NCI-H1436 (cell line): ENCODE results near the gene MEGF6.

Experiments used
- DNase-seq: peaks from one replicate; lab custom pipeline; 2025; lab: John Stamatoyannopoulos, UW

The MEGF6 gene

GRCh38 chr1:3644273-3644672, 33.0 kb upstream of the MEGF6 start:
- DNase-seq: no peak

- DNase-seq: no peak
These were observed 31.8 kb upstream of the MEGF6 start for GRCh38 chr1:3642919-3643675.

GRCh38 chr1:3641816-3642215, 30.5 kb upstream of the MEGF6 start:
- DNase-seq: no peak

GRCh38 chr1:3641046-3641760, 29.9 kb upstream of the MEGF6 start:
- DNase-seq: no peak

- no peak for DNase-seq
These were observed 29.0 kb upstream of the MEGF6 start for GRCh38 chr1:3640121-3640837.

DNA sequence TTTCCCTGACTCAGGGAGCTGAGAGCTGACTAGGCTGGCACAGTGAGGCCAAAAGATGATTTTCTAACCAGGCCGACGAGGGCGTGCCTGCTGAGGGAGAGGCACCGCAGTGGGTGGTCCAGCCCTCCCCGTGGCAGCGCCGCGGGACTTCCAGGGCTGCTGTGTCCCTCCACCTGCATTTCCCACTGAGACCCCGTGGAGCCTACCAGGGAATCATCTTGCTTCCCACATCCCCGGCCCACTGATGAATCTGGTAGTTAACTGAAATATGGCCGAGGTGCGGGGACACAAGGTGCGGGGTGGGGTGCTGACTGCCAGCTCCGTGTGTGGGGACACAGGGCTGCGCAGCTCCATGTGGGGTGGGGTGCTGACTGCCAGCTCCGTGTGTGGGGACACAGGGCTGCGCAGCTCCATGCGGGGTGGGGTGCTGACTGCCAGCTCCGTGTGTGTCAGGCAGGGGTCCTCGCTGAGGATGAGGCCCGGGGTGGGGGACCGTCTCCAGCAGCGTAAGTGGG, 28.1 kb upstream of the MEGF6 start:
- no peak for DNase-seq

GRCh38 chr1:3638676-3639075, 27.4 kb upstream of the MEGF6 start:
- DNase-seq: no peak

- DNase-seq: no peak
These were observed 26.7 kb upstream of the MEGF6 start for GRCh38 chr1:3638027-3638426.

DNA sequence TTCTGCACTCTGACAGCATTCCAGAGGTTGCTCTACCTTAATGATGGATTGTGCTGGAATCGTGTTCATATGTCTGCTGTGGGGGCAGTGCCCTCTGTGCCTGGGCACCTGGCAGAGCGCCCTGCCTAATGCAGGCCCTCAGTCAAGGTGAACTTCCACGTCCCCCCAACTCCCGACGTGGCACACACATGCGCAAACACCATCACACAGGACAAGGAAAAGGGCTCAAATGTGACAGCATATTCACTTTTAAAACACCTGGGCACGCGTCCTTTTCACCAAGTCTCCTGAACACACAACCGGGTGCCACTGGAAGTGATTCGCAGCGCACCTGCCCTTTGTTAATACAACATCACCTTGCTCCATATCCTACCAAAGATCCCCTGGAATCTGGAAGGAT, 25.2 kb upstream of the MEGF6 start:
- no peak for DNase-seq

DNA sequence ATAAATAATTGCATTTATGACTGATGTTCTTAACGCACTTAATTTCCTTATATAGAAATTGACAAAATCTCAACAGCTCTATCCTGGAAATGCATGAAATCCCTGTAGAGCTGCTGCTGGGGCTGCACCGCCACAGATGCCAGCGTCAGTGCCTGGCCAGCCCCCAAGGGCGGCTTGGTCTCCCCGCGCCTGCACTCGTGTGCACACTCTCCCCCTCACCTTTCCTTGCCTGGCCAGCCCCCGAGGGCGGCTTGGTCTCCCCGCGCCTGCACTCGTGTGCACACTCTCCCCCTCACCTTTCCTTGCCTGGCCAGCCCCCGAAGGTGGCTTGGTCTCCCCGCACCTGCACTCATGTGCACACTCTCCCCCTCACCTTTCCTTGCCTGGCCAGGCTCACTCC, 24.8 kb upstream of the MEGF6 start:
- no peak for DNase-seq

- no peak for DNase-seq
These were observed 22.9 kb upstream of the MEGF6 start for GRCh38 chr1:3634059-3634800.

DNA sequence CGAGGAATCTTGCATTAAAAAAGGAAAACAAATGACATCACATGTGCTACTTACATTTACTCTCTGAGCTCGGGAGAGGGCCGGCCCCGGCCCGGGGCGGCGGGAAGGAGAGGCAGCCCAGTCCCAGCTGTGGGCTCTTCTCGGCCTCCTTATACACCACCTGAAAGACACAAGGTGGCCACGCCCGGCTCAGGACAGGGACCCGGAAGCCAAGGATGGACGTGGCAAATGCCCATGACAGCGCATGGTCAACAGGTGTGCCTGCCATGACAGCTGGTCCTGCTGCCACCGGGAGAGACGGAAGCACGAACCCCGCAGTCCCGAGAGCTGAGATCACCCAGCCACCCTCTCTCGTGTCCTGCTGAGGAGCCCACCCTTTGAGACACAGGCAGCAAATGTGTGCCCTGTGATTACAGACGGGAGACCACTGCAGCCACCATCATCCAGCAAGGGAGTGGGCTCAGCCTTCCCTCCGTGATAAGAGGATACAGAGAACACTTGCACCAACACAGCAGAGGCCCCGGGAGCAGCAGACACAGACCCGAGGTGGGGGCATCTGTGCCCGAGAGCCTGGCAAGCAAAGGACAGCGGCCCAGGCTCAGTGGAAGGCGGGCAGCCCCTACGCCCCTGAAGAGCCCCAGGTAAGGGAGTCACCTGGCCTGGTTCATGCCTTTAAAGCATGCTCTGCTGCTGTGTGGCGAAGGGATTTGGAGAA, 22.2 kb upstream of the MEGF6 start:
- no peak for DNase-seq

DNA sequence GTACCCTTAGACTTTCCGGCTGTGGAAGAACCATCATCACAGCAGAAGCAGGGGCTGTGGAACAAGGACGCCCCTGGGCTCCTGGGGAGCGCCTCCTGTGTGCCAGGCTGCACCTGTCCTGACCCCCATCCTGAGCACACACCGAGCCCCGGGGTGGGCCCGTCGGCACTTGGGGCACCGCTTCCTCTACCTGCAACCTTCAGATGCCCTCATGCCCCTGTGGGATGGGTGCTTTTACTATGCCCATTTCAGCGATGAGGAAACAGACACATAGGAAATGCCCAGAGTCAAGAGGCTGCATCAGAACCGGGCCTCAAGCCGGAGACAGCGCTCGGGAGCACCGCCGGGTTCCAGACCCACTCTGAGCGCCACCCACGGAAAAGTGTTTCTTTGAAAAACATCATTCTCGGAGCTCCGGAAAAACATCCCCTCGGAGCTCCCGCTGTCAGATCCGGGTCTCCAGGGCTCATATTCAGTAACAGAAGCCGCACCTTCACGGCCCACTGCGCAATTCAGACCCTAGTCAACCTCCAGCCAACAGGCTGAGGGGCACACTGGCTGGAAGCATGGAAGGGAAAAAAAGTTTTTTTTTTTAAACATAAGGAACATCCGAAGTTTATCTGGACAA, 21.5 kb upstream of the MEGF6 start:
- no peak for DNase-seq

DNA sequence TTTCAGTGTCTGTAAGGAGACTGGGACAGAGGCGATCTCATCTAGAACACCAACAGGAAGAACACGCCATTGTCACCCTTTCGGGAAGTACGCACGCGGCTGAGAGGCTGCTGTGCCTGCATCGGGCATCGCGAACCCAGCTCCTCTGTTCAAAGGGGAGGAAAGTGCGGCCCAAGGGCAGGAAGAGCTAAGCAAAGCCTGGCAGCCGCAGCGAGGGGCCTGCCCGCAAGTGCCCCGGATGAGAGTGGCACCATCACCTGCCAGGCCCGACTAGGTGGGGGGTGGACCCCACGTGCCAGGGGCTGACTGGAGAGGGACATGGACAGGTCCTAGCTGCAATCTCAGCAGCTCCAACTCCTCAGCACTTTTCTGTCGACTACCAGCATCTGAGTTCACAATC, 21.0 kb upstream of the MEGF6 start:
- no peak for DNase-seq

- no peak for DNase-seq
These were observed 20.3 kb upstream of the MEGF6 start for GRCh38 chr1:3631320-3632260.

GRCh38 chr1:3630914-3631313, 19.6 kb upstream of the MEGF6 start:
- no peak for DNase-seq

DNA sequence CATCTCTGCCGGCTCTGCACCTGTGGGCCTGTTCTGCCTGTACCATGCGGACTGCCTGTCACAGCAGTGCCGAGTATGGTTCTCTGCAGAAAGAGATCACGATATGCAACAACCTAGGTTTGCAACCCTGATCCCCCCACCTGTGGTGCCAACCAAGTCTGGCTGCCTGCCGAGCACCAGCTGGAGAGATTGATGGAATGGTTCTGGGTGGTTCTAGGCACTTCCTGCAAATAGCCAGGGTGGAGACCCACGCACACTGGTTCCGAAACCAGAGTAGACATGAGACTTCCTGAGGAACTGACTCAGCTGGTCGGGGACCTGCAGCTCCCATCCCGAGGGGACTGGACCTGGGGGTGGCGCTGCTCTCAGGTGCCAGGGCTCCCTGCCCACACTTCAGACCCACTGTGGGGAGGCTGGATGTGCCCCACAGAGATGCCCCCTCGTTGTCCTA, 18.9 kb upstream of the MEGF6 start:
- DNase-seq: no peak

- no peak for DNase-seq
These were observed 18.4 kb upstream of the MEGF6 start for GRCh38 chr1:3629561-3630160.

- no peak for DNase-seq
These were observed 17.1 kb upstream of the MEGF6 start for GRCh38 chr1:3628445-3628844.
